ENCODE measurements around the gene UBE3D.

DNA sequence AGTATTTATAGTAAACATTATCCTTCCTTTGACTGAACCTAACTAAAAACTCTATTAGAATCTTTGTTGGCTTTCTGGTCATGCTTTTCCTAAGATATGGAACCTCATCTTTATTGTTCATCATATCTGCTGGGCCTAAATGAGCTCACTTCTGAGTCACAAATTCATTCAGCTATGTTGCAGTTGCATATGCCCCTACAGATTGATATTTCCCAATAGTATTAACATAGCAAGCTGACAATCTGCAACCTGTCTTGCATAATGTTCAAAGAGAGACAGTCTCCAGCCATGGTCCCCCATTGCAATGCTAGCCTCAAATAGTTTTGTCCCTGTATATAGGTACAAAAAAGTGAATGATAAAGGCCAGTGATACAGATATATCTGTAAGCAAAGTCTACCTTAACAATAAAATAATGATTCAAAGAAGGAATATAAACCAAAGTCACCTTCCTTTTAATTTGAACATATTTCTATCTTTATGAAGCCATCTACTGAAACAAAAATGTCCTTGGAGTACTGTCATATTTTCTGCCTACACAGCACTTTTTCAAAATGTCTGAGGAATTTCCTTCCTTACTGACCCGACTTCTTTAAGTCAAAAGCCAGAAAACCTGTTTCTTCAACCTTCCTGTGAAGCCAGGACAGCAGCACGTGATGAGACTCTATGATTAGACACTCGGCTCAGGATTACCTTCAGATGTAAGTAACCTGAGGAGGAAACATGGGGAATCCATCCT, 140.7 kb downstream of the UBE3D start:
- TF ChIP-seq, protein P1, sequence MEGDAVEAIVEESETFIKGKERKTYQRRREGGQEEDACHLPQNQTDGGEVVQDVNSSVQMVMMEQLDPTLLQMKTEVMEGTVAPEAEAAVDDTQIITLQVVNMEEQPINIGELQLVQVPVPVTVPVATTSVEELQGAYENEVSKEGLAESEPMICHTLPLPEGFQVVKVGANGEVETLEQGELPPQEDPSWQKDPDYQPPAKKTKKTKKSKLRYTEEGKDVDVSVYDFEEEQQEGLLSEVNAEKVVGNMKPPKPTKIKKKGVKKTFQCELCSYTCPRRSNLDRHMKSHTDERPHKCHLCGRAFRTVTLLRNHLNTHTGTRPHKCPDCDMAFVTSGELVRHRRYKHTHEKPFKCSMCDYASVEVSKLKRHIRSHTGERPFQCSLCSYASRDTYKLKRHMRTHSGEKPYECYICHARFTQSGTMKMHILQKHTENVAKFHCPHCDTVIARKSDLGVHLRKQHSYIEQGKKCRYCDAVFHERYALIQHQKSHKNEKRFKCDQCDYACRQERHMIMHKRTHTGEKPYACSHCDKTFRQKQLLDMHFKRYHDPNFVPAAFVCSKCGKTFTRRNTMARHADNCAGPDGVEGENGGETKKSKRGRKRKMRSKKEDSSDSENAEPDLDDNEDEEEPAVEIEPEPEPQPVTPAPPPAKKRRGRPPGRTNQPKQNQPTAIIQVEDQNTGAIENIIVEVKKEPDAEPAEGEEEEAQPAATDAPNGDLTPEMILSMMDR (IDR thresholded peaks at IDR 0.05), result no peak
- no peak for TF ChIP-seq POLR2A (IDR thresholded peaks at IDR 0.05)

Data from uterus (tissue), 2 donors.